HepG2 (cell line): ENCODE results near the gene VRK3. TPM values are rescaled to one million over a fixed set of nuclear protein-coding genes. Genes with fewer than 3 reads are reported as not detected.

Source experiments
- ATAC-seq: fragments of 200-7000 bp; cut with Tn5 transposase; 3 replicates; pipeline ENCODE4 v1.9.1; 2020; ENCODE audit warnings: mild to moderate bottlenecking, moderate library complexity
- BruUV-seq: library from RNA; stranded (reverse); fragments of 400-500 nt; replicated peaks from 2 replicates; lab custom pipeline; 2021; lab: Mats Ljungman, UMichigan
- CTCF ChIA-PET: fragments of 300-600 bp; formaldehyde crosslinking; extraction: SDS; loops from one replicate; lab custom pipeline; 2021; ENCODE audit warnings: low total read pairs, inconsistent platforms, low intra/inter-chr PET ratio; lab: Yijun Ruan, JAX
- POLR2A ChIA-PET: fragments of 350-600 bp; sonication (Branson Sonifier 250); formaldehyde crosslinking; loops from one replicate; lab custom pipeline; 2020; ENCODE audit warnings: antibody characterized with exemption, inconsistent platforms; lab: Yijun Ruan, JAX
- DNase-seq: peaks from one replicate; pipeline ENCODE4 v3.0.0-alpha.2; 2015; ENCODE audit warnings: low spot score
- FAIRE-seq: peaks from 3 replicates; lab custom pipeline; 2011; peaks lifted over from hg19 to GRCh38; lab: Jason Lieb, UNC
- H2AFZ ChIP-seq: one replicate; pipeline ENCODE4 v1.6.1; 2011; ENCODE audit warnings: low read length, inconsistent platforms
- H3K27ac ChIP-seq: fragments of 300-600 bp; 3 replicates; pipeline ENCODE4 v1.8.0; 2011; ENCODE audit warnings: mixed run types, mild to moderate bottlenecking, mixed read lengths, low read length, inconsistent platforms; ENCODE audit not compliant: insufficient read depth; ENCODE audit errors: extremely low read length
- H3K27me3 ChIP-seq, 2 experiments: fragments of 200-600 bp in 1 of 2; 2 replicates in 1 of 2; 3 replicates in 1 of 2; pipeline versions ENCODE4 v1.6.0 to v1.8.0; 2011; ENCODE audit warnings: low read length in 2 of 2, mild to moderate bottlenecking in 2 of 2, moderate library complexity in 2 of 2, inconsistent platforms in 1 of 2; ENCODE audit not compliant: insufficient read depth in 2 of 2, control insufficient read depth in 1 of 2
- H3K36me3 ChIP-seq, 2 experiments: fragments of 200-600 bp in 1 of 2; replicated peaks in 1 of 2; 2 replicates in 1 of 2; 3 replicates in 1 of 2; pipeline versions ENCODE4 v1.5.1 to v1.8.0; 2011; ENCODE audit warnings: low read length in 2 of 2, inconsistent platforms in 1 of 2; ENCODE audit not compliant: insufficient read depth in 2 of 2, control insufficient read depth in 1 of 2
- H3K4me1 ChIP-seq: 2 replicates; pipeline ENCODE4 v1.5.1; 2012; ENCODE audit warnings: low read length, inconsistent platforms; ENCODE audit not compliant: insufficient read depth
- H3K4me2 ChIP-seq: 2 replicates; pipeline ENCODE4 v1.6.0; 2011; ENCODE audit warnings: low read depth, low read length, inconsistent platforms
- H3K4me3 ChIP-seq, 3 experiments: fragments of 200-600 bp in 1 of 3; sonication (generic), shearing (Covaris generic) in 1 of 3; replicated peaks in 1 of 3; 2 replicates each; pipeline ENCODE4 v1.5.1; 2011 to 2016; ENCODE audit warnings: low read length in 3 of 3, inconsistent platforms in 2 of 3, low read depth in 2 of 3, mild to moderate bottlenecking in 2 of 3, control low read depth in 1 of 3, mixed read lengths in 1 of 3; ENCODE audit not compliant: insufficient read depth in 1 of 3
- H3K79me2 ChIP-seq: one replicate; pipeline ENCODE4 v1.6.1; 2011; ENCODE audit warnings: low read length, inconsistent platforms; ENCODE audit not compliant: insufficient read depth
- H3K9ac ChIP-seq: 2 replicates; pipeline ENCODE4 v1.6.0; 2011; ENCODE audit warnings: mild to moderate bottlenecking, low read depth, low read length, inconsistent platforms; ENCODE audit not compliant: insufficient read depth
- H3K9me3 ChIP-seq: 2 replicates; pipeline ENCODE4 v1.5.1; 2012; ENCODE audit warnings: mild to moderate bottlenecking, low read length
- H4K20me1 ChIP-seq: 2 replicates; pipeline ENCODE4 v1.6.0; 2011; ENCODE audit warnings: inconsistent platforms, mild to moderate bottlenecking, low read length, moderate library complexity; ENCODE audit not compliant: insufficient read depth
- ATRX ChIP-seq: sonication (generic); formaldehyde crosslinking; IDR thresholded peaks from 2 replicates; pipeline ENCODE4 v1.4.0; 2020; ENCODE audit warnings: missing genetic modification reagents, borderline replicate concordance
- FOSL1 ChIP-seq: sonication (generic); formaldehyde crosslinking; IDR thresholded peaks from 2 replicates; pipeline ENCODE4 v1.9.0; 2021; ENCODE audit warnings: missing genetic modification reagents, borderline replicate concordance
- KLF9 ChIP-seq: IDR thresholded peaks from 2 replicates; pipeline ENCODE4 v1.6.1; 2016; ENCODE audit warnings: low read depth
- TCF12 ChIP-seq, 2 experiments: fragments of 450-650 bp in 1 of 2; sonication (generic) in 1 of 2; formaldehyde crosslinking in 1 of 2; IDR thresholded peaks; 2 replicates each; pipeline versions ENCODE4 v1.6.1 to v1.8.0; 2017 to 2022; ENCODE audit warnings: antibody characterized with exemption in 1 of 2, mild to moderate bottlenecking in 1 of 2, missing genetic modification reagents in 1 of 2, moderate library complexity in 1 of 2
- ZNF180 ChIP-seq: sonication (generic); formaldehyde crosslinking; IDR thresholded peaks from 2 replicates; pipeline ENCODE4 v1.4.0; 2020; ENCODE audit warnings: low read depth, missing genetic modification reagents, borderline replicate concordance
- WGBS: methylation state at CpG from one replicate; pipeline ENCODE4 v1.1.6; 2017; ENCODE audit warnings: low lambda C conversion rate; 5-methylcytosine and 5-hydroxymethylcytosine counted together
- in situ Hi-C: cut with HindIII; loops from 2 replicates; pipeline ENCODE4 v1.10.0; 2017; ENCODE audit warnings: low pct_unique_long_range_greater_than_20kb; ENCODE audit not compliant: extremely low pct_ligation_motif_present
- intact Hi-C: fragments of 100-400 bp; cut with micrococcal nuclease; formaldehyde crosslinking; loops from one replicate; pipeline ENCODE4 v1.10.0; 2022; ENCODE audit not compliant: unreplicated experiment
- polyA plus RNA-seq, 8 experiments: library from polyadenylated mRNA; depleted of rRNA in 3 of 8; stranded (reverse) in 7 of 8; unstranded in 1 of 8; fragments of >200 nt; fragmentation: Illumina TruSeq in 4 of 8; extraction: Trizol in 4 of 8; gene quantifications; 2 replicates each; pipeline versions ENCODE4 v1.2.1 to v1.2.3, GENCODE V29; 2011 to 2016; ENCODE audit warnings: low read depth in 4 of 8, missing spikeins in 1 of 8, mixed read lengths in 1 of 8; ENCODE audit not compliant: insufficient read depth in 1 of 8
- total RNA-seq, 5 experiments: library from RNA; depleted of rRNA; stranded (reverse); fragments of >200 nt; fragmentation: Illumina TruSeq; extraction: Trizol; gene quantifications; 2 replicates each; pipeline ENCODE4 v1.2.3, GENCODE V29; 2016; ENCODE audit warnings: low read depth in 1 of 5
- TF ChIP-seq, protein P1 (sequence below): fragments of 450-650 bp; IDR thresholded peaks from 2 replicates; pipeline ENCODE4 v1.6.1; 2017
- TF ChIP-seq, protein P2 (sequence below): sonication (generic); formaldehyde crosslinking; IDR thresholded peaks from 2 replicates; pipeline ENCODE4 v1.5.0; 2020; ENCODE audit warnings: mild to moderate bottlenecking, missing genetic modification reagents

Gene VRK3
- total and polyA plus RNA-seq, 2 of the 13 experiments (the other 11 are each of a cell fraction or from before 2014, with no cell fraction given): 23.8 to 28.3 TPM

DNA sequence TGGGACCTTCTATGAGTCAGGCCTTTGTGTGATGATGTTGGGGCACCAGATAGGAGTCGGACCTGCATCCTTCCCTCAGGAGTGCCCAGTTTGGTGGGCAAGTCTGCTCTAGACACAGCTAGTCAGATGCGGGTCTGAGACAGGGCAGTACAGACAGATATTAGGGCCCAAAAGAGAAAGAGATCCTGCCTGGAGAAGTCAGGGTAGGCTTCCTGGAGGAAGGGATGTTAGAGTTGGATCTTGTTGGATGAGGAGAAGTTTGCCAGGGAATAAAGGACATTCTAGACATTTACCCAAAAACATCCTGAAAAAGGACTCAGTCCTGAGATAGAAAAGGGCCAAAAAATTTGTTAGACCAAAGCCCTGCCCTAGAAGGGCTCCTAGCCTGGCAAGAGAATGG is 17.2 kb downstream of the VRK3 start:
- Histone ChIP-seq H3K27ac (no peak overlapping the region), H3K79me2 (no peaks in the 10 kb centered on the region), H3K4me1 (no peaks in the 10 kb centered on the region), H3K4me2 (no peak overlapping the region), H4K20me1 (no peaks in the 10 kb centered on the region), H3K4me3 (no peak overlapping the region), H2AFZ (no peak overlapping the region), H3K36me3 (peaks cover 17 to 59% of the 10 kb centered on the region in 2 experiments), H3K27me3 (no peaks in the 10 kb centered on the region), H3K9ac (no peak overlapping the region), H3K9me3 (no peaks in the 10 kb centered on the region)
- WGBS: 100% methylated on average over 2 of the region's 2 CpGs
- FAIRE-seq (no peak), DNase-seq (no peak), ATAC-seq (no peak)
- intact Hi-C loops (no loop called here), in situ Hi-C loops (no loop called here)
- TF ChIP-seq, protein P1, sequence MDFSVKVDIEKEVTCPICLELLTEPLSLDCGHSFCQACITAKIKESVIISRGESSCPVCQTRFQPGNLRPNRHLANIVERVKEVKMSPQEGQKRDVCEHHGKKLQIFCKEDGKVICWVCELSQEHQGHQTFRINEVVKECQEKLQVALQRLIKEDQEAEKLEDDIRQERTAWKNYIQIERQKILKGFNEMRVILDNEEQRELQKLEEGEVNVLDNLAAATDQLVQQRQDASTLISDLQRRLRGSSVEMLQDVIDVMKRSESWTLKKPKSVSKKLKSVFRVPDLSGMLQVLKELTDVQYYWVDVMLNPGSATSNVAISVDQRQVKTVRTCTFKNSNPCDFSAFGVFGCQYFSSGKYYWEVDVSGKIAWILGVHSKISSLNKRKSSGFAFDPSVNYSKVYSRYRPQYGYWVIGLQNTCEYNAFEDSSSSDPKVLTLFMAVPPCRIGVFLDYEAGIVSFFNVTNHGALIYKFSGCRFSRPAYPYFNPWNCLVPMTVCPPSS: no peak
- TF ChIP-seq ATRX (no peak), KLF9 (no peak)
- POLR2A ChIA-PET: no interaction called here
- CTCF ChIA-PET: no interaction called here
- no TSS peak for BruUV-seq

GRCh38 chr19:50007170-50007569 is 18.0 kb downstream of the VRK3 start:
- Histone ChIP-seq H4K20me1 (no peaks in the 10 kb centered on the region), H3K4me1 (no peaks in the 10 kb centered on the region), H3K79me2 (no peaks in the 10 kb centered on the region), H3K36me3 (peaks cover 19 to 62% of the 10 kb centered on the region in 2 experiments), H3K9me3 (no peaks in the 10 kb centered on the region), H3K27me3 (no peaks in the 10 kb centered on the region), H3K4me2 (no peak overlapping the region), H3K4me3 (no peak overlapping the region), H2AFZ (no peak overlapping the region), H3K27ac (no peak overlapping the region), H3K9ac (no peak overlapping the region)
- ChIA-PET CTCF (no interaction called here), POLR2A (no interaction called here)
- BruUV-seq: no TSS peak
- WGBS: 93% methylated on average over 6 of the region's 10 CpGs
- intact Hi-C loops (no loop called here), in situ Hi-C loops (no loop called here)
- TF ChIP-seq TCF12 (IDR thresholded peaks at IDR 0.05): no peak
- no peak for TF ChIP-seq TCF12 (CRISPR knock-in tag; IDR thresholded peaks at IDR 0.05)
- TF ChIP-seq ZNF180 (CRISPR knock-in tag): peak; percentile 94; the same call in 1 of the 2 replicates
- TF ChIP-seq, protein P2, sequence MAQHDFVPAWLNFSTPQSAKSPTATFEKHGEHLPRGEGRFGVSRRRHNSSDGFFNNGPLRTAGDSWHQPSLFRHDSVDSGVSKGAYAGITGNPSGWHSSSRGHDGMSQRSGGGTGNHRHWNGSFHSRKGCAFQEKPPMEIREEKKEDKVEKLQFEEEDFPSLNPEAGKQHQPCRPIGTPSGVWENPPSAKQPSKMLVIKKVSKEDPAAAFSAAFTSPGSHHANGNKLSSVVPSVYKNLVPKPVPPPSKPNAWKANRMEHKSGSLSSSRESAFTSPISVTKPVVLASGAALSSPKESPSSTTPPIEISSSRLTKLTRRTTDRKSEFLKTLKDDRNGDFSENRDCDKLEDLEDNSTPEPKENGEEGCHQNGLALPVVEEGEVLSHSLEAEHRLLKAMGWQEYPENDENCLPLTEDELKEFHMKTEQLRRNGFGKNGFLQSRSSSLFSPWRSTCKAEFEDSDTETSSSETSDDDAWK (CRISPR knock-in tag): no peak
- TF ChIP-seq FOSL1: no peak
- no peak; the same call in 2 of the 3 replicates for ATAC-seq
- DNase-seq: no peak
- FAIRE-seq: no peak
